Activated naive CD8-positive, alpha-beta T cell treated with anti-CD3 and anti-CD28 coated beads, Interleukin-2, amount 50 U/mL, for 16 hours (primary cell): ENCODE data around the gene MAPK12.

Experiments
- DNase-seq: peaks from one replicate; pipeline ENCODE4 v3.0.0-alpha.2; 2020; ENCODE audit warnings: low read depth, low spot score

Gene MAPK12

DNA sequence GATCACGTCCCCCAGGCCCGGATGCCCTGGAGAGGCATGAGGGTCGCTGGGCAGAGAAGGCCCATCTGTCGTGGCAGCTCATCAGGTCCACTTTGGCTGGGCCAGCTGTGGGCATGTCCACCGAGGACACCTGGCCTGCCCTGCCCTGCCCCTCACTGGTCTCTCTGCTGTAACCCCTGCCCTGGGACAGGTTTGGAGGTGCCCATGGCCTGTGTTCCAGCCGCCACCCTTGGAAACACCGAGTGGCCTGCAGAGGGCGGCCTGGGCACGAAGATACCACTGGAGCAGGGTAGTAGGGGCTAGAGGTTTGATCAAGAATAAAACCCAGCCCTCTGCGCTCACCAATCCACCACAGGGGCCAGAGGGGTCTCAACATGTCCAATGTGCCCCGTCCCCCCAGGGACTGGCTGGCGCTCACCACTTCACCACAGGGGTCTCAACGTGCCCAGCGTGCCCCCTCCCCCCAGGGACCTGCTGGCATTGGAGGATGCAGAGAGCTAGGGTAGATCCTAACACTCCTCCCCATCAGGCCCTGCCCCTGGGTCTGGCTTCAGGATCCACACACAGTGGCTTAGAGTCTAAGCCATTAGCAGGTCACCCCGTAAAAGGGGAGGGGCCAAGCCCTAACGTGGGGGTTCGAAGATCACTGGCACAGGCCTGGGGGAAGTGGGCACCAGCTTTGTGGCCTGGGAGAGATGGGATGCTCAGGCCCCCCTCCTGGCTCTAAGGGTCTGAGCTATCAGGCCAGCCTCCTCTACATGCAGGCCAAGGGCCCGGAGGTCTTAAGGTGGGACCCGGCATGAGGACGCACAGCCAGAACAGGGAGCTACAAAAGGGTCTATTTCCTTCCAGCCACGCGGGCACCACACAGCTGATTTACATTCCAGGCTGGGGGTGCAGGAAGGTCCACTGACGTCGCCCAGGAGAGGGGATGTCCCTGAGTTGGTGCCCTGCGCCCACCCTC, 9.1 kb downstream of the MAPK12 start:
- peak; percentile 44 for DNase-seq

DNA sequence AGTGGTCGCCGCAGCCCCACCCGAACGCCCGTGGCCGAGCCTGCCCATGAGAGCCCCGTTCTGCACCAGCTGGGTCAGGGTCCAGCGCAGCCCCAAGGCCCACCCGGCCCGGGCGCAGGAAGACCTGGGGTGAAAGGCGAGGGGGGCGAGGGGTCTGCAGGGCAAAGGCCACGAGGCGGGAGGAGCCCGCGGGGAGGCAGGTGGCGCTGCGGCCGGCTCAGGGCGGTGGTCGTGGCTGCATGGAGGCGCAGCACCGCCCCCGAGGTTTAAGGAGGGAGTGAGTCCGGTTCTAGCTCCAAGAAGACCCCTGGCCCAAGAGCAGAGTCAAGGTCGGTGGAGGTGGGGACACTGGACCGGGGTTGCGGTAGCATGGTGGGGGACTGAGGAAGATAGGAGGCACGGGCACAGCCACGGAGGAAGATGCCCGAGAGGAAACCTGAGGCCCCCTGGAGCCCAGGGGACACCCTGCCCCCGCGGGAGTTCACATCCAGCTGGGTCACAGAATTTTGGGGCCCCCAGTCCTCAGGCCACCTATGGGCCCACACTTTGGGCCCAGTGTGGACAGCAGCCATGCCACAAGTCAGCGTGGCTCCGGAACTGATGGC, 9.9 kb downstream of the MAPK12 start:
- no peak for DNase-seq

DNA sequence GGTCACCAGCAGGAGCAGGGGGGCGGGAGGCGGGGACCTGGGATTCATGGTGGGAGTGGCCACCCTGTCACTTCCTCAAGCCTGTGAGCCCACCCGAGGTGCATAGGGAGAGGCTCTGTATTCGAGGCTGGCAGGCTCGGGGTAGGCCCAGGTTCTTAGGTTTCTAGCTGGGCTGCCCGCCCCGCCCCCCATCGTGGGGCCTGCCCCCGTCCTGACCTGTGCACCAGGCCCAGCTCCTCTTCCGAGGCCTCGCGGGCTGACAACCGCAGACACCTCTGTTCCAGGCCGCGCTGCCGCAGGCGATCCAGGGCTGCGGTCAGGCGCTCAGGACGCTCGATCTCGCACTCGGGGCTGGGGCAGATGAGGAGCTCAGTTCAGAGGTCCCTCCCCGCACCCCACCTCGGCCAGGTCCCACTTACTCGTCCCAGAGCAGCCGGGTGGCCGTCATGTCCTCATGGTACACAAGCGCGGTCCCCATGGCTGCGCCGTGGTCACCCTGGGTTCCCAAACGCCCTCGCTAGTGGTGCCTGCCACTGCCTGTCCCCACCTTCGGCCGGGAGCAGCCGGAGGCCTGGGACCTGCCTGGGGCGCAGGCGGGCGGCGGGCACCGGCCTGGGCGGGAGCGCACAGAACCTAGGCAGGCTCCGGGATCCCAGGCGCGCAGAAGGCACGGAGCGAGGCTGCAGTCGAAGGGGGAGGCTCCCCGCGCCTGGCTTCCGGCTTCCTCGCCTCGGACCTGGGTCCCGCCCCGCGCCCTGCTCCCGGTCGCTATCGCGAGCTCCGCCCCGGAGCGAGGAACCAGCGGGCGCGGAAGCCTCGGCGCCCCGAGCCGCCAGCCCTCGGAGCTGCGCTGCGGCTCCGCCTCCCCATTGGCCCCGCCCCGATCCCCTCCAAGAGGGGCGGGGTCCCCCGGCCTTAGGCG, 10.7 kb downstream of the MAPK12 start, which contains the start of gene HDAC10:
TSS of gene HDAC10 (minus strand) at position 711 of the 922 bp plus-strand sequence. CDS start at position 478, 233 bp downstream.
- DNase-seq: peak; percentile 64

DNA sequence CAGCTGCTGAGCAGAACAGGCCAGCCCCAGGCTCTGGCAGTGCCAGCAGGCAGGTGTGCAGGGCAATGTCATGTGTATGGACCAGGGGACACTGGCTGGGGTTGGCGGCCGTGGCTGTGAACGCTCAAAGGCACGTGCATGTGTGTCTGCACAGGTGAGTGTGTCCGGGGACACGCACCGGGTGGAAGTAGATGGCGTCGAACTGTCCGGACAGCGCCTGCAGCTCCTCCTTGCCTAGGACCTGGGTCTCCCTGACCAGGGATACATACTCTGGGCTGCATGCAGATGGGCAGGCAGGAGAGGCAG, 11.3 kb downstream of the MAPK12 start:
- no peak for DNase-seq

DNA sequence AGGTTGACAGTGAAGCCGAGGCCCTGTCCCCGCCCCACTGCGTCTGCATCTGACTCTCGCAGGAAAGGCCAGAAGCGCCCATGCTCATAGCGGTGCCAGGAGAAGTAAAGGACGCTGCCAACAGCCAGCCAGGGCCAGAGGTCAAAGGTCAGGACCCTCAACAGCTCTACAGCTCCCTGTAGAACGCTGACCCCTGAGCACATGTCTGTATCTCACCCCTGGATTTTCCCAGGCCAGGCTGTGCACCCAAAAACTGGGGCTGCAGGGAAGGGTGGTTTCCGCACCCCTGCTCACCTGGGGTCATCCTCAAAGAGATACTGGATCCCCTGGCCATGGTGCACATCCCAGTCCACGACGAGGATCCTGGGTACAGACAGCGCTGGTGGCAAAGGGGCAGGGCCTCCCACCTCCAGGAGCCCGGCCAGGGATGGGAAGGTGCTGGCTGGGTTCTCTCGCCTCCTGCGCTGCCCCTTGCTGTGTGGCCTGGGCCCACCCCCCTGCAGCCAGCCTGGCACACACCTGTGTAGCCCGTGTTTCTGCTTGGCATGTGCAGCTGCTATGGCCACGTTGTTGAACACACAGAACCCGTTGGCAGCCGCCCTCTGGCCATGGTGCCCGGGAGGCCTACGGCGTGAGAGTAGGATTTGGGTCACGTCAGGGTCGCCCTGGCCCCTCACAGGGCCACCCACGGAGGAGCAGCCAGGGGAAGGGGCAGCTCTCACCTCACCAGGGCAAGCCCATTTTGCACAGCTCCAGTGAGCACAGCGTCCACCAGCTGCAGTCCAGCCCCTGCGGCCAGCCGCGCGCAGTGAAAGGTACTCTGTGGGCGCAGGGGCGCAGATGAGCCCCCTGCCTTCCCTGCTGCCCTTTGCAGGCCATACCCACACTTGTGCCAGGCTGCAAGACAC, 11.9 kb downstream of the MAPK12 start:
- no peak for DNase-seq

DNA sequence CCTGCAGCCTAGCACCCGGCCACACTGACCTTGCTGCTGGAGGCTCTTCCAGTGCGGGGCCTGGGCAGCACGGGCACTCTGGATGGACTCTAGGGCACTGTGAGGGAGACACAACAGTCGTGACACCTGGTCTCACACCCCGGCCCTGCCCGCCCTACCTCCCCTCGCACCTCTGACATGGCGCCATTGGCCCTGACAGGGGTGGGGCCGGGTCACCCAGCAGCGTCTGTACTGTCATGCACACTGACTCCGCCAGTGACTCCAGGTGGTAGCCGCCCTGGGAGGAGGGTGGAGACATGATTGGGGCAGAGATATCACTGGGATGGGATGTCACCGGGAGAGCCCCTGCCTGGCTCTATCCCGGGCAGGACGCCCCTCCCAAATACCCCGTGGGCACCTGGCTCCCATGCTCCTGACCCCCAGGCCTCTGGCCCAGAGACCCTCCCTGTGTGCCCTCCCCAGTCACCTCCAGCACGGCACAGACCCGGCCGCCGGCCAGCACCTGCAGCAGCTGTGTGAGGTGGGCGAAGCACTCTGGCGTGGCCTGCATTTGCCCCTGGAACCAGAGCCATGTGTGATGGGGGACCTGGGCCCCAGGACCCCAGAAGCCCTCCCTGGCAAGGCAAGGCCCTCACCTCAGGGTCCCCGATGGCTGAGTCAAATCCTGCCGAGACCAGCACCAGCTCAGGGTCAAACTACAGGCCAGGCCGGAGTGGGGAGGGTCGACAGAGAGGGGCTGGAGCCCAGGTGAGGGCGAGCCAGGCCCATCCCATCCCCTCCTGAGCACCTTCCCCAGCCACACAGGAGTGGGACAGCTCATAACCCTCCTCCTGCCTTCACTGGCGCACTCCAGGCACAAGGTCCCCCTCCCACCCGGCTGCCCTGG, 13.0 kb downstream of the MAPK12 start:
- no peak for DNase-seq

DNA sequence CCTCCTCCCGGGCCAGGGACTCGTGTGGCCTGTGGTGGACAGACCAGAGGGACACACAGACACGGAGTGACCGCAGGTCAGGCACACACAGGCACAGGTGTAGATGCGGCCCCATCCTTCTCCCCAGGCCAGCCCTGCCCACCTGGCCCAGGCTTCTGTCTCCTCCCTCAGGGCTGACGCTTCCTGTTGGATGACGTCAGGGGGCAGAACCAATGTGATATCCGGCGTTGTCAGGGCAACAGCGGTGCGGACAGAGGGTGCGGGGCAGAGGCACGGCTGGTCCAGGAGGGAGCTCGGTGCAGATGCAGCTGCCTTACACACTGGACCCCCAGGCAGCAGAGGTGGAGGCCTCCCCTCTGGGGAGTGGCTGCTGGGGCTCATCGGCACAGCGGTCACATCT, 13.7 kb downstream of the MAPK12 start:
- DNase-seq: no peak

DNA sequence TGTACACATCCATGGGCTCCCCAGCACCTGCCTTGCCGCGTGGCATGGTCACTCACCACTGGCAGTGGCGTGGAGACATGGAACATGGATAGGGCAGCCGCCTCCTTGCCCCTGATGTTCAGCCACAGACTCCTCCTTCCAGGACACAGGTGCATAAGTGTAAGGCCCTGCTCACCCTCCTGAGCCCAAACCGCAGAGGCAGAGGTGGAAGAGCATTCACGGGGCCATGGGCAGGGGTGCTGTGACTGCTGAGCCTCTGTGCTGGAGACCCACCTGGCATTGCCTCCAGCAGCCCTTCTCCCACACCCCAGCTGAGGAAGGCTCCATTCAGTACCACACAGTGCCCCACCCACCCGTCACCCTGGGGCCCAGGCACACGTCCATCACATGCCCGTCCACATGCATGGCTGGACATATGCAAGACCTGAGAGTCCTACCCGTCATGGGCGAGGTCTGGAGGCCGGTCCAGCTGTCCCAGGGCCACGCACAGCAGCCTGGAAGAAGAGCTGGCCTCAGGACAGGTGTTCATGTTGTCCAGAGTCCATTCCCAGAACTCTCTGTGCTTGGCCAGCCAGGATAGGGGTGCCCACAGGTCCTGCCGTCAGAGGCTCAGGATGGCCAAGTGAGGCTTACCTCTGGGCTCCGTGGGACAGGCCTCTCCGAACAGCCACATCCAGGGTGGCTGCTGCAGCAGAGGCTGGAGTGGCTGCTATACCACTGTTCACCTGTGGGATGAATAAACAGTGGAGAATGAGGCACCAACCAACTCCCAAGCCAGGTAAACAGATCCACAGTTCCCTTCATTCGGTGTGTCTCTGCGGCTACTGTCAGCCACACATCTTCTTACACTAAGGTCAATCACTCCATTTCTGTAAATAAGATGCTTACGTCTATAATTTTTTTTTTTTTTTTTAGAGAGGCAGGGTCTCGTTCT, 15.0 kb downstream of the MAPK12 start:
- DNase-seq: no peak

DNA sequence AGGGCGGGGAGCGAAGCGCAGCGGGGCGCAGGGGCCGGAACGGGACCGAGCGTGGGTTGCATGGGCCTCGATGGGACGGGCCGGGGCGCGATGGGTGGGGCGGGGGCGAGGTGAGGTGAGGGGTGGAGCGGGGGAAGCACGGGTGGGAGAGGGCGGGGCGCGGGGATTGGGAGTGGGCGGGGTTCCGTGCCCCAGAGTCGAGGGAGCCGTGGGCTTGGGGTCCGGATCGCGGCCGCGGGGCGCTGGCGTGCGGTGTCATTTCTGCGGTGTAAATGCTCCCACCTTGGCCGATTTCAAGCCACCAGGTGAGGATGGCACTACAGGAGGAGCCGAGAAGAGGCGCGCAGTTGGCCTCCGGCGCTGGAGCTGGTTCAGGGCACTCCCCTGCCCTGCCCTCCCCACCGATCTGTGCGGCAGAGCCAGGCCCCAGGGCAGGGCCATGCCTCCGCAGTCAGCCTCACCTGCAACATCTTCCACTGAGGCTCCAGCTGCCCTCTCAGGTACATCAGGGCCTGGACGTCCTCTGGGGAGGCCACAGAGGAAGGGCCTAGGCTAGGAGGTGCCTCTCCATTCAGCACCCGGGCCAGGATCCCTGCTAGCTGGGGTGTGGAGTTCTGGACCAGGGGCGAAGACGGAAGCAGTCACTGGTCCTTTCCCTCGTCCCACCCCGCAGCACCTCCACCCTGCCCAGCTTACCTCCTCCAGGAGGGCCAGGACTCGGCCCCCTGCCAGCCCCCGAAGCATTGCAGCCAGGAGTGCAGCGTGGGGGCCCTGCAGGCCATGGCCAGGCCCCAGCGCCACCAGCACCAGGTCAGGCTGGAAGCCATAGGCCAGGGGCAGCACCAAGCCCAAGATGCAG, 16.0 kb downstream of the MAPK12 start:
- peak; percentile 33 for DNase-seq

DNA sequence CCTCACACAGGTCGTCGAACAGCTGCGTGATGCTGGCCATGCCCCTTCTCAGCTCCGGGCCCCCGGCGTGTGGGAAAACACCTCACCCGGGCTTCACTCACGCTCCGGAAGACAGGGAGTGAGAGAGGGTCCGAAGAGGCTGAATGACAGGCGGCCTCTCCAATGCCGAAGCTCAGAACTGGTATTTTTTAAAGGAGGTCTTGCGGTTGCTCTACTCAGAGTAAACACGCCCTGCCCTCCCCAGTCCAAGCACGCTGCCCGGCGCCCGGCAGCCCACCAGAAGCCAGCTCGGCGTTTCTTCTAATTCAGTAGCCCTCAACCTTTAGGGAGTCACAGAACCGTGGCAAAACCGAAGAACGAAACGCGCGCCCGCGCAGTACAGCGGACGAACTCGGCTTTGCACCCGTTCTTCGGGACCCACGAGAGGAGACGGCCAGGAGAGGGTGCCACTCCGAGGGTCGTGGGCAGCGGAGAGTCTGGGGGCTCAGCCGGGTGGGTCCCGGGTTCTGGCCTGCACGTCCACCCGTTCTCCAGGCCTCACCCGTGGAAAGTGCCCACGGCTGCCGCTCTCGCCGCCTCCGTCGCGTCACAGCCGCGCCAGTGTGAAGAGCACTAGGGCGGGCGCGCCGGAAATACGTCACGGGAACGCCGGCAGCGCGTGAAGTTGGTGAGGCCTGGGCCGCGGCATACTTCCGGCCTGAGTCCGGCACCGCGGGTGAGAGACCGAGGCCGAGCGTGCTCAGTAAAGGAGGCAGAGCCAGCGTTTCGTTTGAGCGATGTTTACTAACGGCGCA, 16.9 kb downstream of the MAPK12 start, which contains the start of gene TUBGCP6:
TSS of gene TUBGCP6 (minus strand) at position 604 of the 794 bp plus-strand sequence. CDS start at position 40, 564 bp downstream.
- DNase-seq: peak; percentile 81

DNA sequence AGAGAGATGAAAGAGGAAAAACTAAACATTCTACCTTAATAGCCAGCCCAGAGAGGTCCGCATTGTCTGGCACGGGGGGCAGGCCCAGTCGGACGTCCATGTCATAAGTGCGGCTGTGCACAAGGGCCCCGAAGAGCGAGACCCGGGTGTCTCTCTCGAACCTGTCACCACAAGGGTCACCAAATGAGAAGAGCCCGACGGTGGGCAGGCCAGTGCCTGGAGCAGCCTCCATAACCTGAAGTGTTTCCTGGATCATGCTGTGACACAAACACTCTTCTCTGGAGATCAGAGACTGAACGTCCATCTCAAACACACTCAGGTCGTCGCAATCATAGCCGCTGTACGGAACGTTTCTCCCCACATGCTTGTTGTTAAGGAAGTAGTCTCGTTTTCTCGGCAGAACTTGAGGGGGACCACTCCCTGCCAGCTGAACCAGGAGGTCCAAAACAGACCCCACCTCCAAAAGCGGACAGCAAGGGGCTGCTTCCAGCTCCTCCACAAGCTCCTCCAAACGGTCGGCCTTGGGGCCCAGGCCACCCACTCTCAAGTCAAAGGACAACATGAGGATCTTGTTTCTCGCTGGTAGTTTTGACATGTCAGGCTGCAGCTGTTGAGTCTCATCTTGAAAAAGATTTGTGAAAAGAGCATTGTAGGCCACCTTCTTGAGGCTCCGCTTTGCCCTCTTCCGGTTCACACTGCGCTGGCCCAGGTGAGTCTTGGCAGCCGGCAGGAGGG, 17.6 kb downstream of the MAPK12 start:
- no peak for DNase-seq

DNA sequence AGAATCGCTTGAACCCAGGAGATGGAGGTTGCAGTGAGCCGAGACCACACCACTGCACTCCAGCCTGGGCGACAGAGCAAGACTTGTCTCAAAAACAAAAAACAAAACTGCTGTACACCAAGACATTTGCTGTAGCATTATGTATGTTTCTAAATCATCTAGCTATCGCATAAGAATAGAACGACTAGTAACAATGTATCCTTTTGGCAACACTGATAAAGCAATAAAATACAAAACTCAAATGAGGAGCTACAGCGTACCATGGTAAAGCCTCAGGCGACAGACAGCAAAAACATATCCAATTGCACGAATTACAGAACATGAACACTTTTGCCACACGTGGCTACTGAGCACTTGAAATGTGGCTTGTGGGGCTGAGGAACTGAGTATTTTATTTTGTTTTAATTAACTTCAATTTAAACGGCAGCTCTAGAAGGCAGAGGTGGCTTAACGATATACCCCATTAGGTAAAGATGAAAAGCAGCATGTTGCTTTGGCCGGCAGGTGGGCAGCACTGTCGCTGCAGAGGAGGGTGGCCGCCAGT, 19.0 kb downstream of the MAPK12 start:
- no peak for DNase-seq

DNA sequence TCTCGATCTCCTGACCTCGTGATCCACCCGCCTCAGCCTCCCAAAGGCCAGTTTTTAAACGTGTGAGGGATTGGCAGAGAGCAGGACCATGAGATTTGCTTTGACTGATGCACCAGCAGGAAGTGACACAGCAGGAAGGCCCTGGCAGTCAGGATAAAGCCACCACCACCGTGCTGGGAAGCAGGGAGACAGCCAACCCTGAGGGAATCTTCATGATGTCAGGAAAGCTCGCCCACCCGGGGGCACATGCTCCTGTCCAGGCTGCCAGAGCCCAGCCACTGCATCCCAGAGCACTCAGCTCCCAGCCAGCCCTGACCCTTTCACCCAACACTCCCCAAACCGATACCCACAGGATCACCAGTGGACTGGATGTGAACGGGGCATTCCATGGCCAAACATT, 22.7 kb downstream of the MAPK12 start:
- DNase-seq: no peak

DNA sequence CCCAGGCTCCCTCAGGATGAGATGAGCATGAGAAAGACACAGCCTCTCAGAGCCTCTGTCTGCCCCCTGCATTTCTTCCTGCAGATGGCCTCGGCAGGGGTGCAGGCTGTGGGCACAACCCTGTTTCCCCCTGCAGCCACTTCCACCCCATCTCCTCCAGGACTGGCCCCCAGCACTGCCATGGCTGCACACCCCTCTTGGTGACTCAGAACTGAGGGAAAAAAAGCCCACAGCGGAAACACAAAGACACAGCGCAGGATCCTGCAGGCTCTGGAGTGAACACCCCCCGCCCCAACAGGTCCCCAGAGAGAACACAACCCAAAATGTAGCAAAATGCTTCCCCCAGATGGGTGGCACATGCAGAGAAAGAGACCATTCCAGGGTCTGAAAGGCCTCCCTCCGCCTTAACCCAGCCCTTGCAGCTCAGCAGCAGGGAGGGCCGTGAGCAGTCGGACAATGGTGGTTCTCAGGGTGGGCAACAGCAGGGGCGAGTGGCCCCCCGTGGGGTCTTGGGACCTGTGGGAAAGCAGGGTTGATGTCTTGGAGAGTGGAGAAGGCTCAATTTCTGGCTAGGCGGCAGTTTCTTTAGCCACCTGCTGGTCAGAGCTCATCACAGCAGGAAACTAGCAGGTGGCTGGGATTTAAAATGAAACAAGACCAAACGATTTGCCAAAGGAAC, 24.6 kb downstream of the MAPK12 start:
- DNase-seq: no peak

DNA sequence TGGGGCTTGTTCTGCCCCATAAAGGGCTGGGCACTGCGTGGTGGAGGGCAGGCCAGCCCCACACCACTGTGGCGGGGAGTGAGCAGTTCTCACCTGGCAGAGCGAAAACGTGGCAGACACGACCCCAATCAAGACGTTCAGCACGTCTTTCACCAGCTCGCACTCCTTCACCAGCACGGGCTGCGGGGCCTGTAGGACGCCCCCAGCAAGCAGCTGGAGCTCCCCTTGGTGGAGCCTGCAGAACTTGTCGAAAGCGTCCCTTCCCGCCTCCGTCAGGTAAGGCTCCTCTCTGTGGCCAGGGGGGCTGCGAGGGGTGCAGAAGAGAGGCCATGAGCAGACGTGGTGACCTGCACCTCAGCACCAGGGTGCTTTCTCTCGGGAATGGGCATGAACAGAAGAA, 28.3 kb downstream of the MAPK12 start:
- DNase-seq: no peak
